Measurements from ENCODE around the gene LEMD2. TPM values are rescaled to one million over a fixed set of nuclear protein-coding genes. Genes with fewer than 3 reads are reported as not detected.

LEMD2 gene
- total RNA-seq, 1 donor from 2014 or later = 69.9 TPM

- intact Hi-C loops (cut with micrococcal nuclease) = no loop called here
Observed at GRCh38 chr6:33797626-33798342, 8.9 kb upstream of the LEMD2 start.

GRCh38 chr6:33794910-33795623, 6.1 kb upstream of the LEMD2 start:
- intact Hi-C loops (cut with micrococcal nuclease) = no loop called here

- intact Hi-C loops (cut with micrococcal nuclease) = no loop called here
Observed at GRCh38 chr6:33792981-33793380, 4.1 kb upstream of the LEMD2 start.

GRCh38 chr6:33791620-33792019, 2.7 kb upstream of the LEMD2 start:
- intact Hi-C loops (cut with micrococcal nuclease) = no loop called here

- intact Hi-C loops (cut with micrococcal nuclease) = no loop called here
Observed at GRCh38 chr6:33790910-33791309, 2.0 kb upstream of the LEMD2 start.

GRCh38 chr6:33790379-33790778, 1.4 kb upstream of the LEMD2 start:
- intact Hi-C loops (cut with micrococcal nuclease) = no loop called here

GRCh38 chr6:33789550-33789895, 593 bp upstream of the LEMD2 start:
- intact Hi-C loops (cut with micrococcal nuclease) = loop anchor here (1.0 to 2.0 kb wide), 5 partner anchors 67 to 371 kb away; partner anchors contain the start of genes CUTA, ITPR3 and UQCC2

GRCh38 chr6:33787954-33788693, 806 bp downstream of the LEMD2 start:
- intact Hi-C loops (cut with micrococcal nuclease) = loop anchor here (2.0 kb wide), 3 partner anchors 117 to 369 kb away; partner anchors contain the start of genes CUTA and ITPR3

- intact Hi-C loops (cut with micrococcal nuclease) = no loop called here
Observed at GRCh38 chr6:33787346-33787953, 1.5 kb downstream of the LEMD2 start.

- intact Hi-C loops (cut with micrococcal nuclease) = no loop called here
Observed at GRCh38 chr6:33786736-33787135, 2.2 kb downstream of the LEMD2 start.

GRCh38 chr6:33785778-33786177, 3.2 kb downstream of the LEMD2 start:
- intact Hi-C loops (cut with micrococcal nuclease) = no loop called here

GRCh38 chr6:33784787-33785186, 4.1 kb downstream of the LEMD2 start:
- intact Hi-C loops (cut with micrococcal nuclease) = no loop called here

GRCh38 chr6:33783781-33784520, 5.0 kb downstream of the LEMD2 start:
- intact Hi-C loops (cut with micrococcal nuclease) = no loop called here

- intact Hi-C loops (cut with micrococcal nuclease) = no loop called here
Observed at GRCh38 chr6:33782561-33782960, 6.4 kb downstream of the LEMD2 start.

GRCh38 chr6:33781131-33781975, 7.6 kb downstream of the LEMD2 start:
- intact Hi-C loops (cut with micrococcal nuclease) = no loop called here

- intact Hi-C loops (cut with micrococcal nuclease) = no loop called here
Observed at GRCh38 chr6:33779895-33780294, 9.0 kb downstream of the LEMD2 start.

GRCh38 chr6:33779290-33779689, 9.6 kb downstream of the LEMD2 start:
- intact Hi-C loops (cut with micrococcal nuclease) = no loop called here

- intact Hi-C loops (cut with micrococcal nuclease) = no loop called here
Observed at GRCh38 chr6:33778444-33779121, 10.3 kb downstream of the LEMD2 start.

Data from T-helper 2 cell treated with Interferon-gamma antibody and Interleukin-4, amounts not matched to agents 100 ng/mL and 5 ng/mL, for 36 hours (primary cell).